SK-N-SH (cell line): ENCODE measurements around the gene KCTD19. TPM values are rescaled to one million over a fixed set of nuclear protein-coding genes. Genes with fewer than 3 reads are reported as not detected.

ENCODE experiments used
- CTCF ChIA-PET: fragments of 300-600, 350-600 bp; formaldehyde crosslinking; extraction: SDS; loops from one replicate; lab custom pipeline; 2021; lab: Yijun Ruan, JAX
- POLR2A ChIA-PET: fragments of 350-600 bp; sonication (Branson Sonifier 250); formaldehyde crosslinking; extraction: SDS; loops from one replicate; lab custom pipeline; 2020; ENCODE audit warnings: antibody characterized with exemption, inconsistent platforms; lab: Yijun Ruan, JAX
- DNase-seq: peaks from one replicate; pipeline ENCODE4 v3.0.0; 2012
- H2AFZ ChIP-seq: fragments of 200-600 bp; sonication (generic); 2 replicates; pipeline ENCODE4 v1.8.1; 2016; ENCODE audit warnings: antibody characterized with exemption, mild to moderate bottlenecking, low read depth
- H3F3A ChIP-seq: fragments of 200-600 bp; sonication (generic); replicated peaks from 2 replicates; pipeline ENCODE3; 2016; ENCODE audit warnings: antibody characterized with exemption, mild to moderate bottlenecking; ENCODE audit not compliant: insufficient read depth
- H3K27ac ChIP-seq, 2 experiments: fragments of 200-500 bp in 1 of 2; fragments of 200-600 bp in 1 of 2; sonication (Bioruptor generic) in 1 of 2; sonication (generic), shearing (Covaris generic) in 1 of 2; 2 replicates each; pipeline versions ENCODE4 v1.5.1 to v1.6.1; 2014 to 2016; ENCODE audit warnings: low read depth in 2 of 2, inconsistent platforms in 1 of 2, low read length in 1 of 2, mild to moderate bottlenecking in 1 of 2, mixed read lengths in 1 of 2
- H3K27me3 ChIP-seq: fragments of 200-600 bp; sonication (generic), shearing (Covaris generic); 2 replicates; pipeline ENCODE4 v1.6.1; 2016; ENCODE audit warnings: mixed run types; ENCODE audit not compliant: insufficient read depth
- H3K36me3 ChIP-seq, 2 experiments: fragments of 200-500 bp in 1 of 2; fragments of 200-600 bp in 1 of 2; sonication (Bioruptor generic) in 1 of 2; sonication (generic) in 1 of 2; replicated peaks in 1 of 2; 2 replicates each; pipeline versions ENCODE3 to v1.5.1; 2014 to 2016; ENCODE audit warnings: low read length in 1 of 2, mild to moderate bottlenecking in 1 of 2; ENCODE audit not compliant: insufficient read depth in 2 of 2, control insufficient read depth in 1 of 2
- H3K4me1 ChIP-seq, 2 experiments: fragments of 200-500 bp in 1 of 2; fragments of 200-600 bp in 1 of 2; sonication (Bioruptor generic) in 1 of 2; sonication (generic), shearing (Covaris generic) in 1 of 2; 2 replicates each; pipeline versions ENCODE4 v1.5.1 to v1.6.1; 2014 to 2016; ENCODE audit warnings: low read depth in 1 of 2, low read length in 1 of 2, mixed run types in 1 of 2; ENCODE audit not compliant: insufficient read depth in 2 of 2, control insufficient read depth in 1 of 2
- H3K4me2 ChIP-seq: fragments of 200-600 bp; sonication (generic), shearing (Covaris generic); 2 replicates; pipeline ENCODE4 v1.6.1; 2017; ENCODE audit warnings: mixed run types
- H3K4me3 ChIP-seq, 2 experiments: fragments of 200-500 bp in 1 of 2; fragments of 200-600 bp in 1 of 2; sonication (Bioruptor generic) in 1 of 2; sonication (generic), shearing (Covaris generic) in 1 of 2; 2 replicates each; pipeline versions ENCODE4 v1.5.1 to v1.8.1; 2014 to 2016; ENCODE audit warnings: low read depth in 2 of 2, inconsistent platforms in 1 of 2, low read length in 1 of 2, mild to moderate bottlenecking in 1 of 2, mixed read lengths in 1 of 2, moderate library complexity in 1 of 2
- H3K79me2 ChIP-seq: fragments of 200-600 bp; sonication (generic); 2 replicates; pipeline ENCODE4 v1.8.1; 2017; ENCODE audit warnings: mild to moderate bottlenecking; ENCODE audit not compliant: insufficient read depth
- H3K9ac ChIP-seq: fragments of 200-600 bp; sonication (generic); 2 replicates; pipeline ENCODE4 v1.6.1; 2017; ENCODE audit warnings: mixed run types
- H3K9me2 ChIP-seq: fragments of 200-600 bp; sonication (generic); 2 replicates; pipeline ENCODE4 v1.6.1; 2017; ENCODE audit warnings: mixed run types
- H3K9me3 ChIP-seq: fragments of 200-600 bp; sonication (generic); 2 replicates; pipeline ENCODE4 v1.6.1; 2017; ENCODE audit warnings: mixed run types, mild to moderate bottlenecking, moderate library complexity
- H4K20me1 ChIP-seq: fragments of 200-600 bp; sonication (generic); 2 replicates; pipeline ENCODE4 v1.6.1; 2017; ENCODE audit warnings: mild to moderate bottlenecking, mixed run types; ENCODE audit not compliant: insufficient read depth
- CHD2 ChIP-seq: fragments of 150-350 bp; IDR thresholded peaks from 2 replicates; pipeline ENCODE4 v1.6.1; 2018; ENCODE audit warnings: low read length; ENCODE audit not compliant: partially characterized antibody
- EZH2phosphoT487 ChIP-seq: fragments of 200-600 bp; sonication (generic); IDR thresholded peaks from 2 replicates; pipeline ENCODE4 v1.6.1; 2017; ENCODE audit warnings: low read depth, mixed run types, mild to moderate bottlenecking, antibody characterized with exemption, moderate library complexity, borderline replicate concordance
- FOSL2 ChIP-seq: IDR thresholded peaks from 2 replicates; pipeline ENCODE4 v1.4.0; 2012; ENCODE audit warnings: low read depth, mild to moderate bottlenecking, moderate library complexity, borderline replicate concordance
- FOXJ3 ChIP-seq: sonication (generic); formaldehyde crosslinking; IDR thresholded peaks from 2 replicates; pipeline ENCODE4 v1.5.1; 2020; ENCODE audit warnings: mild to moderate bottlenecking, missing genetic modification reagents
- FOXM1 ChIP-seq: IDR thresholded peaks from 2 replicates; pipeline ENCODE4 v1.4.0; 2012; ENCODE audit warnings: low read depth, mild to moderate bottlenecking
- GABPA ChIP-seq: IDR thresholded peaks from 2 replicates; pipeline ENCODE4 v1.4.0; 2012; ENCODE audit warnings: low read depth, mild to moderate bottlenecking
- GATA2 ChIP-seq: sonication (generic); formaldehyde crosslinking; IDR thresholded peaks from 2 replicates; pipeline ENCODE4 v1.5.0; 2020; ENCODE audit warnings: mild to moderate bottlenecking, missing genetic modification reagents
- MEF2A ChIP-seq: IDR thresholded peaks from 2 replicates; pipeline ENCODE4 v1.4.0; 2012; ENCODE audit warnings: low read depth, borderline replicate concordance
- MXI1 ChIP-seq: IDR thresholded peaks from 2 replicates; pipeline ENCODE4 v1.6.1; 2012; ENCODE audit warnings: mild to moderate bottlenecking, low read depth, low read length, improper control_type of control experiment
- NRF1 ChIP-seq: IDR thresholded peaks from 2 replicates; pipeline ENCODE4 v1.6.1; 2012; ENCODE audit warnings: low read depth, mild to moderate bottlenecking, low read length
- PBX3 ChIP-seq: IDR thresholded peaks from 2 replicates; pipeline ENCODE4; 2012
- POLR2AphosphoS5 ChIP-seq: IDR thresholded peaks from 2 replicates; pipeline ENCODE4 v1.6.1; 2012; ENCODE audit warnings: low read depth, low read length
- RAD21 ChIP-seq: IDR thresholded peaks from 2 replicates; pipeline ENCODE4 v1.6.1; 2012; ENCODE audit warnings: mild to moderate bottlenecking, low read length
- RFX5 ChIP-seq: IDR thresholded peaks from 2 replicates; pipeline ENCODE4 v1.6.1; 2012; ENCODE audit warnings: mild to moderate bottlenecking, improper control_type of control experiment, low read length
- TAF1 ChIP-seq: IDR thresholded peaks from 2 replicates; pipeline ENCODE4 v1.6.1; 2012; ENCODE audit warnings: low read depth, mild to moderate bottlenecking, low read length, moderate library complexity, borderline replicate concordance
- TEAD4 ChIP-seq: IDR thresholded peaks from 2 replicates; pipeline ENCODE4 v1.4.0; 2012; ENCODE audit warnings: mild to moderate bottlenecking, borderline replicate concordance; ENCODE audit not compliant: insufficient read depth
- USF1 ChIP-seq: IDR thresholded peaks from 2 replicates; pipeline ENCODE4 v1.4.0; 2012; ENCODE audit warnings: low read depth, borderline replicate concordance
- ZBTB33 ChIP-seq: IDR thresholded peaks from 2 replicates; pipeline ENCODE4 v1.4.0; 2012; ENCODE audit warnings: low read depth, borderline replicate concordance
- WGBS: methylation state at CpG from one replicate; pipeline ENCODE4 v1.1.6; 2017; ENCODE audit warnings: low lambda C conversion rate; 5-methylcytosine and 5-hydroxymethylcytosine counted together
- polyA plus RNA-seq, 3 experiments: library from polyadenylated mRNA; depleted of rRNA; stranded (reverse); fragments of >200 nt; gene quantifications; 2 replicates each; pipeline ENCODE4 v1.2.3, GENCODE V29; 2012

KCTD19 gene
- polyA plus RNA-seq, 1 of the 3 experiments (the other 2 are of a cell fraction) = 1.8 TPM

- Histone ChIP-seq H3K27me3 (no peaks in the 10 kb centered on the region), H3K79me2 (no peaks in the 10 kb centered on the region), H3K4me3 (no peak overlapping the region), H3K36me3 (no peaks in the 10 kb centered on the region), H3K9ac (no peak overlapping the region), H3K9me2 (no peaks in the 10 kb centered on the region), H4K20me1 (no peaks in the 10 kb centered on the region), H2AFZ (no peak overlapping the region), H3K27ac (no peak overlapping the region), H3K4me2 (no peak overlapping the region), H3K9me3 (no peaks in the 10 kb centered on the region), H3K4me1 (no peaks in the 10 kb centered on the region), H3F3A (peaks cover 12% of the 10 kb centered on the region)
- TF ChIP-seq PBX3 = no peak
- no peak for TF ChIP-seq MEF2A
- no peak for TF ChIP-seq GABPA
- no peak for TF ChIP-seq POLR2AphosphoS5
- no peak for TF ChIP-seq NRF1
- TF ChIP-seq GATA2 (CRISPR knock-in tag) = no peak
- TF ChIP-seq EZH2phosphoT487 = no peak
- TF ChIP-seq RFX5 = no peak
- TF ChIP-seq ZBTB33 = no peak
- TF ChIP-seq TEAD4 = no peak
- TF ChIP-seq CHD2 = no peak
- TF ChIP-seq FOXM1 = no peak
- no peak for TF ChIP-seq MXI1
- no peak for TF ChIP-seq RAD21
- TF ChIP-seq FOXJ3 (CRISPR knock-in tag) = no peak
- TF ChIP-seq TAF1 = no peak
- no peak for TF ChIP-seq FOSL2
- no peak for TF ChIP-seq USF1
- WGBS = 97% methylated on average over 4 of the region's 4 CpGs
- DNase-seq = no peak
- POLR2A ChIA-PET = no interaction called here
- CTCF ChIA-PET = interaction anchor here (1.2 to 1.4 kb wide), 2 partner anchors 74 to 82 kb away, joined by 4 to 6 read pairs; no protein-coding TSS in a partner anchor
Measured at GRCh38 chr16:67342616-67343015, 16.1 kb upstream of the KCTD19 start.
